Erythroblast (primary cell): ENCODE measurements around the gene XCR1.
A peak's percentile ranks its signal among the peaks of the same experiment; 100 is the strongest.

Experiments
- DNase-seq, 2 experiments: peaks; one replicate each; lab custom pipeline; 2025; lab: John Stamatoyannopoulos, UW
- GATA1 ChIP-seq: IDR thresholded peaks from 2 replicates; pipeline ENCODE4 v1.6.1; 2011; ENCODE audit warnings: low read depth, mild to moderate bottlenecking, control low read depth, low read length, moderate library complexity
- POLR2A ChIP-seq: IDR thresholded peaks from 2 replicates; pipeline ENCODE4 v1.6.1; 2011; ENCODE audit warnings: mild to moderate bottlenecking, low read length

XCR1 gene

DNA sequence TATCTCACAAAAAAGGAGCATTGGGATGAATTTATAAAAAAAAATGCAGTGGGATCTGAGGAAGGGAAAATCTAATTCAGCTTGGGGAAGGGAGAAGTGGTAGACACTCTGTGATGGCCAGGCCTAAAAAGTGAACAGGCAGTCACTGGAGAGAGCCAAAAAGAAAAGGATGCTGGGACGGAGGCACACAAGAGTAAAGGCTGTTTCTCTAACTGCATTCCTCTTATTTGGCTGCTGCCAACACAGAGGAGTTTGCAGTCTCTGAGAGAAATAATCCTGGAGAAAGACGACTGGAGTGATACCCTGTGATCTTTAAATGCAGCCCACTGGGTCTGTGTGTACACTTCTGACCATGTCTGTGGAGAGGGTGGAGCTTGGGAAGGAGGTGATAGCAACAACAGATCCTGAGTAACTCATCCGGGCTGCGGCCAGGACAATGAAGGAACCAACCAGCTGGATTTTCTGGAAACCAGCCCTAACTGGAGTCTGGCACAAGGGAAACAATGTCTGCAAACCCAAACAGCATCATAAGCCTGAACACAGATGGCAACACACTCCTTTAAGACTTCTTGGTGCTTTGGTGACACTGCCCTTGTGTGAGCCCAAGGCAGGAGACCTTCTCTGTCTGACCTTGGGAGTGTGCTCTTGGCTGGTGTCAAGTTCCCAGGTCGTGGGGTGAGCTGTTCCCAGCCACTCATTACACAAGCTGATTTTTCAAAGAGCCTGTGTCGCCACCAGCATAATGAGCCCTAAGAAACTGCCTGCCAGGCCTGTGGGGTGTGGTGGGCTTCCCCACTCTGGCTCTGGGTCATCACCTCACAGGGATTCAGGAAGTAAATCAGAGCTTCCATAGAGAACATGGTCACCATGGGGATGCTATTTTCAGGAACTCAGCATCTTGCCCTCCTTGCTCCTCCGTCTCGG is 39.7 kb downstream of the XCR1 start:
- no peak for DNase-seq
- TF ChIP-seq POLR2A (no peak), GATA1 (no peak)

DNA sequence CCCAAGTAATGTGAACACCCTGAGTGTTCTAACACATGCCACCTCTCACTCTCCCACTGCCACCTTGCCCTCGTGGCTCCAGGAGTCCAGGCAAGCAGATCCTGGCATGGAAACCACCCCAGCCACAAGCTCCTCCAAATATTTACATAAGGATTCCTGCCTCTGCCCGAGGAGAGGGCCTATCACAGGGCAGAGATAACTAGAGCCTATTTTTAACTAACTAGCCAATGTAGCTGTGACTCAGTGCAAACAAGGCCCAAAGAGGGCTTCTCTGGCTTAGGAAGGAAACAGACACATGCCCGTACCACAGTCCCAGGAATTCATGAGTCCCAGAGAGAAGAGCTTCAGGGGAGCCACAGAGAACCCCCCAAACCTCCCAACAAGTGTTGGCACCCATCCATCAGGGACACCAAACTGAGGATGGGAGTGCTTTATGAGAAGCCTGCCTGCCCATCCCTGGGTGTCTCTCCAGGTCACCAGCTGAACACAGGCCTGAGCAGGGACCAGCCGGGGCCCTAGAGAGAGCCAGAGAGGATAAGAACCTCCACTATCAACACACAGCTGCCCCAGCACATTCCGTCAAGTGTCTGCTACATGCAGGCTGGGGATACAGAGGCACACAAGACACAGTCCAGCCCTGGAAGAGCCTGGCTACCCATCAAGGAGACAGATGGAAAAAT is 40.8 kb downstream of the XCR1 start:
- TF ChIP-seq POLR2A (no peak), GATA1 (no peak)
- DNase-seq: peak in 1 of 2 experiments; percentile 12

DNA sequence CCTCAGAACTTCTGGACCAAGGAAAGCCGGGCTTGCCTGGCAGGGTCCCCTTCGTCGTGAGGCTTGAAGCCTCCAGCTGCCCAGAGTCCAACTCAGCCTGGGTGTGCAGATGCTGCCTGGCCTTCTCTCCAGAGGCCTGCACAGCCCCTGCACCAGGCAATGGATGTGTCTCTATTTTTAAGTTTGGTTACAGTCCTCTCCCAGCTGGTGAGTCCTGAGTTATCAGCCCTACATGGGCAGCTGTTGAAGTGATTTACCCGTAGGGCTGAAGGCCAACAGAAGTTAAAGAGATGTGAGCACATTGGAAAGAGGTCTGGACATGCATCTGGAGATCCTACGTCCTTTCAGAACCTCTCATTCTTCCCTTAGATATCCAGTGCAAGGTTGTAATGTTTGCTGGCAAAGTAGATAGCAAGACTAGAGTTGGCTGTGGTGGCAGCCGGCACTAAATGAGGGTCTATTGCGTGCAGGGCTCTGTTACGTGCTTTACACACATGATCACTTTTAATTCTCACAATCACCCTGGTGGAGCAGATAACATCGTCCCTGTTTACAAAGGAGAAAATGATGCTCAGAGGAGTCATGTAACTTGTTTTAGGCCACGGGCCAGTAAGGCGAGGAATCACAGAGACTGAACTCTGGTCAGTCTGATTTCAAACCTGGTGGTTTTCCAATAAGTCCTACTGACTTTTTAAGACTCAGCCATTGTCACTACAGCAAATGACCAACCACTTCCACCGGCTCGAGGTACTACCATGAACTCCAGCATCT is 41.6 kb downstream of the XCR1 start:
- no peak for DNase-seq
- no peak for TF ChIP-seq POLR2A
- no peak for TF ChIP-seq GATA1

DNA sequence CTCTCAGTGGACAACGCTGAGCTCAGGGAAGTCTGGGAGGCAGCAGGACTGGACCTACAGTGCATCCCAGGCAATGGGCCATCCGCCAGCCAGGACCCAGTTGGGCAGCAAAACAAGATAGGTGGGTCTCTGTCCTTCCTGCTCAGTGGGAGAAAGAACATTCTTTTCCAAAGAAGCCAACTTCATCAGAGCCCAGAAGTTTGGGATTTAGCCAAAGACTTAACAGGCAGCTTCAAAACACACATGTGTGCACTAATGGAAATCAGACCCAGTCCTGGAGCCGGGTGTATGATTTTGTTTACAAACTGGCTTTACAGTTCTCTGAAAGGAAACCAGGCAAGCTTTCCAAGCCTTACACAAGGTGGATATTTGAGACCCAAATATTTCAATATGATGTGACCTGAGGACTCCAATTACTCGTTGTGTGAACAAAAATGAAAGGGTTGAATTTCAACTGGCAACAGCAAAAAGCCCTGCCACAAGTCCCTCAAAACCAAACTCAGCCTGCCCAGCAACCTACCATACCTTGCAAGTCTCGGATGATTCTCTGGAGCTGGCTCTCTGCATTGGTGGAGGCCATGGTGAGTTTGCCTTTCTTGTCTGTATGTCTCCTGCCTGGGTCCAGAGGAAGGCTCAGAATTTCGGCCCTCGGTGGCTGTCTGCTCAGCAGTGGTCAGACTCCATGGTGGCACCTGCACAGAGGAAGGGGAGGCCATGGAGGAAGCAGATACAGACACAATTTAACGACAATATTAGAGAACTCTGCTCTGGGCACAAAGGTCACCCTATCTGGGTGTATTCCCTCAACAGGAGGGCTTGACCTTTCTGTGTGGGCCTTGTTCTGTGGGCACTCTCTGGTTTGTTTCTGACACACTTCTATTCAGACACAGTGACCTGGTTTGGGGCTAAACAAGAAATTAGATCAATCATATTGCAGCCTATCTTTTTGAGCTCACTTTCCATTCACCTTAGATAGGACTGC is 42.7 kb downstream of the XCR1 start:
- DNase-seq: no peak
- TF ChIP-seq POLR2A: no peak
- no peak for TF ChIP-seq GATA1

DNA sequence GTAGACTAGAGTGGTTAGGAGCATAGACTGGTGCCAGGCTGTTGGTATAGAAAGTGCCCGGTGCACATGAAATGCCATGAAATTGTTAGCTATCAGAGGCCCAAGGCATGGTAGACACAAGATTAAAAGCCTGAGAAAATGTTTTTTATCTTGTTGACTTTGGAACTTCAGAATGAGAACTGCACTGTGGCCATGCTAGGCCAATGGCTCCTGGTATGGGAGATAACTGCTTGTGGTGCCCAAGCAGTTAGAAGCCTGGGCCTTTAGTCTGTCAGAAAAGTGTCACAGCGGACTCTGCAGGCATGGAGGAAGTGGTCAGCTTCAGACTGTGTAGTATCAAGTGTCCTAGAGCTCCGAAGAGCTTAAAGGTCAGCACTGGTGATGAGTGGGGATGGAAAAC is 43.5 kb downstream of the XCR1 start:
- no peak for TF ChIP-seq GATA1
- no peak for TF ChIP-seq POLR2A
- peak; percentile 25 to 43 for DNase-seq

DNA sequence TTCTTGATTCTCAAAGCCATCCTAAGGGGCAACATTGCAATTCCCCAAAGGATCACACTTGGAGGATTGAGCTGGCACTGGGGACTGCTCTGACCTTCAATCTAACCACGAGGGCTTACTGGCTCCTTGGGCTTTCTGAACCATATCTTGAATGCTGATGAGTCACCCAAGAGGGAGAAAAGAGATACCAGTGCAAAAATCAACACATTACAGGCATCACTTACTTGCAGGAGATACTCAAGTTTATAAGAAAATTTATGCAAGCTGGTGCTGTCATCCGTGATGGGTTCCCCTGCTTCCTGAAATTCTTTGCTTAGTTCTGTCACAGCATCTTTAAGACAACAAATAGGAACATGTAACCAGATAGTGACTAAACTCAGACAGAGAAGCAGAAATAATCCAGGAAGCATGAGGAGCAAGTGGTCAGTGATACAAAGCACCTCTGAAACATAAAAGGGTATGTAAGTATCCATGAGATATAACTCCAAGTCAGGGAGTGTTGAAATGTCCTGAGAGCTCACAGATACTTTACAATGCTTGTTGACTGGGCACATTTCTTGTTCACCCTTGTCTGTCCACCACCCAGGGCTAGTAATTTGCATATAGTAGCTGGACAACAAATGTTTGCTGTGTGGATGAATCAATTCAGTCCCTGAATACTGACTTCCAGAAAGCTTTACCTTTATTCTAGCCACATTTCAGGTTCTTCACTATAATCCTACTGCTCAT is 45.8 kb downstream of the XCR1 start:
- DNase-seq: peak; percentile 56 to 71
- no peak for TF ChIP-seq GATA1
- no peak for TF ChIP-seq POLR2A

DNA sequence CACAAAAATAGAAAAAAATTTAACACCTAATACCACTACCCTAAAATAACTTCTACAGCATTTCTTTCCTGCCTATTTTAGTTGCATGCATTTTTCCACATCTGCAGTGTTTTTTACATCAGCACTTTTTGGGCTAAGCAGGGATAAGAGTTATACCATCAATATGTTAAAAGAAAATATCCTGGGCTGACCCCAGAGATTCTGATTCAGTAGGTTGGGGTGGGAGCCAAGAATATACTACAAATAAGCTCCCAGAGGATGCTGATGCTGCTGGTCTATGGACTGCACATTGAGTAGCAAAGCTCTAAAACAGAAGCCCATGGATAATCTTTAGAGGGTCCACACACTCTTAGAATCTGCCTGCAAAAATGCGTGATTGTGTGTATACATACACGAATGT is 46.5 kb downstream of the XCR1 start:
- no peak for TF ChIP-seq GATA1
- no peak for DNase-seq

DNA sequence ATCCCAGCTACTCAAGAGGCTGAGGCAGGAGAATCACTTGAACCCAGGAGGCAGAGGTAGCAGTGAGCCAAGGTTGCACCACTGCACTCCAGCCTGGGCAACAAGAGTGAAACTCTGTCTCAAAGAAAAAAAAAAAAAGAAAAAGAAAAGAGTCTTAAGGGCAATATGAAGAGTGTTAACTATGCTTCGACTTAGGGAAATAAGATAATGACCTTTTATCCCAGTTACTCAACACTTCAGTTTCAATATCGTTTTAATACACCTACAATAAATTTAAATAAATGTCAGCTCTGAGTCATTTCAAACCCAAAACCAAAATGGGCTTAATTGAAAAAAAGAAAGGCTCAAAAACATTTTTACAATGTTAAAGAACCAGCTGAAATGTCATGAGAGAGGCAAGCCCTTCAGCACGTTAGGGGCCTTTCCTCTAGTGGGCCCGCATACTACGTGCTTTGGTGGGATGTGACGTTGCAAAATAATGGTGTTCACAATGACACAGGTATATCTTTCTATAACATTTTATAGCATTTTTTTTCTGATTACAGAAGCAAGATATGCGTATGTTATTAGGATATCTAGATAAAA is 47.0 kb downstream of the XCR1 start:
- DNase-seq: no peak
- TF ChIP-seq GATA1: no peak
- no peak for TF ChIP-seq POLR2A

DNA sequence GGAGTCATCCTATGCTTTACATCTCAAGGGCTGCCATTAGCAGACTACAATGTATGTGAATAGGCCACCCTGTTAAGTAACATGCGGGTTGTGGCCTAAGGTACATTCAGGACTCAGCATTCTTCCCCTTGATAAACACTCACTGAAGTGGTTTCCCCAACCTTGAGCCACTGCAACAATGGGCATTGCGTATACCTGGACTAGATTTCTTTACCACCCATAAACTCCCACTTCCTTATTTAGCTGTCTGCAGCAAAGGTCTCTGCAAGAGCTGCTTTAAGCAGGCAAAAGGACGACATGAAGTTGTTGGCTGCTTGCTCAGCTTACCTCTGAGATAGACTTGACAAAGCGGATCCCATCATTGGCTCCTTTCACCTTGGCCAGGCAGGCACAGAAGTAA is 47.9 kb downstream of the XCR1 start:
- no peak for DNase-seq
- no peak for TF ChIP-seq POLR2A
- TF ChIP-seq GATA1: no peak

DNA sequence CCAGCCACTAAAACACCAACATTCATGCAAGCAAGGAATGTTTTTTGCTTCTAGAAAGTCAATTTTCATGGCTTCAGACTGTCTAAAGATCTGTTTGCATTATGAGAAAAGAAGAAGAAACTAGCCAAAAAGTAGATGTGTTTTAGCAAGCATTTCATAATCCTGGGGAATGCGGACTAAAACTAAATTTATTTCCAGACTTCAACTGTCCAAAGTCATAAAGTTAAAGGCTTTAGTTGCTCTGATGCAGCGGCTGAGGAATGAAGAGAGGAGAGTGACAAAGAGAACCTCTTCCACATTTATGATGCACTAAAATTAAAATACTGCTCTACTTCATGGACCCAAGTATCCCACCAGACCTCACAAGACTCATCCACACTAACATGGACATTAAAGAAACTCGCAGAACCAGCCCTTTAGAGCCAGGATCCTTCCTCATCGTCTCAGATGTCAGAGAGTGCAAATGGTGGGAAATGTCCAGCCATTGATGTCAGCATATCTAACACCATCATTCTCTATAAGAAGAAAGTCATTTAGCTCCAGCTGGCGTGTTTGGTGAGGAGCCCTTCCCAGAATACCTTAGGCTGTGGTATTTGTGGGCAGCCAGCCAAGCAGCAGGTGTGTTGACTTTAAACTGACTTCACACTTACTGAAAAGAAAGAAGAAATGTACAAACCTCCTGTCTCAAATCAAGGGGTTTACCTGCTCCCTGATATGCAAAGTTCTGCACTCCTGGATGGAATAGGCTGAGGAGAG is 49.1 kb downstream of the XCR1 start:
- DNase-seq: no peak
- TF ChIP-seq POLR2A (no peak), GATA1 (no peak)

DNA sequence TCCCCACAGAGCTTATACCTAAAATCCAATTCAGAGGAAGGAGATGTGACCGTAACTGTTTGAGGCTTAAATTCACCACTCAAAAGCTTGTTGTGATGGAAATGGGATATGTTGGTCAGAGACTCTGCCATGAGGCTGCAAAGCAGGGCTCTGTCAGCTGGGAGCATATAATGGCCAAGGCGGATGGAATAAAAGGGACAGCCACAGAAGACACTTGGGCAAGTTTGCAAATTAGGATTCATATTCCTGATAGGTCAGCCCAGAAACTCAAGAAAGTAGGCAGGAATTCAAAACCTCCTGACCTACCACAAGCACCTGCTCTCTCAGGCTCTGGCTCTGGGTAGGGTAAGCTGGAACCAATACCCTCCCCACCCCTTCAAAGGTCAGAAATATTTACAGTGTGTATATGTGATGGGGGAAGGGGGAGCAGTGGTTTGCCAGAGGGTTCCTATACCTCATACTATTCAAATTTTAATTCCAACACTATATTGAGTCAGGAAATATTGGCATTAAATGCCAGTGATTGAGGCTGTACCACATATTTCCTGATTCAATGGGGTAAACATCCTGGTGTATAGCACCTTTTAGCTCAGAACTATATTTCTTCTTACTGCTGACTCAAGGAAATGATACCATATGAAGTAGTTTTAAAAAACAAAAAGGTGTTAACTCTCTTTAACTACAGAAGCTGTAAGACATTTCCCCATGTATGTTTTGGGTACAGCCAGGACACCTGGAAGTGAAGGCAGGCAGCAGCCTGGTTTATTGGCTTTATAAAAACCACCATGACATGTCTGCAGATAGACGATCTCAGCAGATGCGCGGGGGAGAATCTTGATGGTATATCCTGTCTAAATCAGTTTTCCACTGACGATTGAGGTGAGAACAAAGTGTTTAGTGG is 50.8 kb downstream of the XCR1 start:
- TF ChIP-seq GATA1: no peak
- TF ChIP-seq POLR2A: no peak

More for the DNA sequence above, 50.8 kb downstream of the XCR1 start:
- no peak for DNase-seq
